CD4-positive, alpha-beta T cell (primary cell): ENCODE results near the gene GAL3ST3. TPM values are rescaled to one million over a fixed set of nuclear protein-coding genes. Genes with fewer than 3 reads are reported as not detected.

Source experiments
- ATAC-seq: fragments of 200-7000 bp; cut with Tn5 transposase; one replicate; pipeline ENCODE4 v1.10.0; 2022; ENCODE audit warnings: mild to moderate bottlenecking; ENCODE audit not compliant: poor library complexity
- CTCF ChIA-PET: fragments of 350-600 bp; sonication (Branson Sonifier 250); formaldehyde crosslinking; loops from one replicate; lab custom pipeline; 2021; ENCODE audit warnings: antibody characterized with exemption, inconsistent platforms; lab: Charles Lee
- POLR2A ChIA-PET: fragments of 350-600 bp; sonication (Branson Sonifier 250); formaldehyde crosslinking; loops from one replicate; lab custom pipeline; 2021; ENCODE audit warnings: antibody characterized with exemption, inconsistent platforms; lab: Charles Lee
- DNase-seq, 14 experiments: peaks; one replicate each; pipeline ENCODE4 v3.0.0-alpha.2; 2013 to 2020; ENCODE audit warnings: mixed read lengths in 2 of 14
- H3K27ac ChIP-seq, 2 donors: one replicate each; pipeline versions ENCODE4 v1.5.1 to v1.7.0; 2013; ENCODE audit warnings: low read length in 2 of 2, low read depth in 1 of 2, mild to moderate bottlenecking in 1 of 2
- H3K27me3 ChIP-seq, 2 experiments: 1 replicate in 1 of 2; 2 replicates in 1 of 2; pipeline versions ENCODE4 v1.6.1 to v1.7.0; 2013; ENCODE audit warnings: low read length in 2 of 2, control low read depth in 1 of 2, mild to moderate bottlenecking in 1 of 2, moderate library complexity in 1 of 2; ENCODE audit not compliant: insufficient read depth in 2 of 2, control insufficient read depth in 1 of 2
- H3K36me3 ChIP-seq: one replicate; pipeline ENCODE4 v1.6.1; 2013; ENCODE audit warnings: low read length, control low read depth; ENCODE audit not compliant: insufficient read depth
- H3K4me1 ChIP-seq: one replicate; pipeline ENCODE4 v1.6.1; 2013; ENCODE audit warnings: low read length, control low read depth; ENCODE audit not compliant: insufficient read depth
- H3K4me3 ChIP-seq: one replicate; pipeline ENCODE4 v1.5.1; 2013; ENCODE audit warnings: mild to moderate bottlenecking, low read length, moderate library complexity
- H3K9me3 ChIP-seq, 2 experiments: 1 replicate in 1 of 2; 2 replicates in 1 of 2; pipeline versions ENCODE4 v1.6.1 to v1.7.0; 2013; ENCODE audit warnings: low read length in 2 of 2, mild to moderate bottlenecking in 2 of 2, control low read depth in 1 of 2, moderate library complexity in 1 of 2; ENCODE audit not compliant: control insufficient read depth in 1 of 2, insufficient read depth in 1 of 2
- H3K27ac Mint-ChIP-seq: one replicate; pipeline ENCODE4 v1.8.0; 2020; ENCODE audit warnings: mixed read lengths
- H3K27me3 Mint-ChIP-seq: one replicate; pipeline ENCODE4 v1.8.0; 2021; ENCODE audit warnings: mixed read lengths
- H3K36me3 Mint-ChIP-seq: one replicate; pipeline ENCODE4 v1.8.0; 2021; ENCODE audit warnings: low read depth, mixed read lengths
- H3K4me1 Mint-ChIP-seq: one replicate; pipeline ENCODE4 v1.8.0; 2021; ENCODE audit warnings: low read depth, mixed read lengths
- H3K4me3 Mint-ChIP-seq: one replicate; pipeline ENCODE4 v1.8.0; 2020; ENCODE audit warnings: mild to moderate bottlenecking, mixed read lengths
- H3K9me3 Mint-ChIP-seq: one replicate; pipeline ENCODE4 v1.8.0; 2020; ENCODE audit warnings: mixed read lengths
- CTCF ChIP-seq: fragments of 200-600 bp; IDR thresholded peaks from one replicate; pipeline ENCODE4 v1.8.0; 2022; ENCODE audit warnings: antibody characterized with exemption, mild to moderate bottlenecking
- intact Hi-C, 2 experiments: fragments of 100-400 bp; cut with DNase I in 1 of 2; cut with micrococcal nuclease in 1 of 2; formaldehyde crosslinking; loops; one replicate each; pipeline versions ENCODE4 v1.15.1 to v1.9.0; 2023 to 2025; cut with DNase I, micrococcal nuclease
- total RNA-seq, 174 experiments: library from RNA in 2 of 174; stranded (reverse) in 2 of 174; gene quantifications; one replicate each; pipeline ENCODE4 v1.2.3 and lab custom pipeline; 2021 to 2026

The GAL3ST3 gene
- total RNA-seq, 2 experiments from 2014 or later, result not detected

GRCh38 chr11:66020618-66021357 lies 28.2 kb downstream of the GAL3ST3 start:
- H3K4me1 ChIP-seq, result peaks cover 20% of the 10 kb centered on the region
- H3K4me3 ChIP-seq, result no peak overlapping the region
- DNase-seq (peak in 4 of 14 experiments; percentile 13 to 71 (median 42)), ATAC-seq (no peak)
- intact Hi-C loops, result no loop called here
- H3K27me3 Mint-ChIP-seq, result peaks cover 7% of the 10 kb centered on the region
- POLR2A ChIA-PET, result no interaction called here
- no peaks in the 10 kb centered on the region for H3K9me3 ChIP-seq
- H3K4me1 Mint-ChIP-seq, result peaks cover 5% of the 10 kb centered on the region
- TF ChIP-seq CTCF, result no peak
- no peak overlapping the region for H3K4me3 Mint-ChIP-seq
- H3K27ac Mint-ChIP-seq, result no peak overlapping the region
- H3K27me3 ChIP-seq, result no peaks in the 10 kb centered on the region
- no peak overlapping the region for H3K27ac ChIP-seq
- no peaks in the 10 kb centered on the region for H3K36me3 ChIP-seq
- CTCF ChIA-PET, result no interaction called here
- no peaks in the 10 kb centered on the region for H3K9me3 Mint-ChIP-seq
- no peaks in the 10 kb centered on the region for H3K36me3 Mint-ChIP-seq

GRCh38 chr11:66020212-66020611 lies 28.7 kb downstream of the GAL3ST3 start:
- no peak overlapping the region for H3K4me3 ChIP-seq
- H3K27ac ChIP-seq, result no peak overlapping the region
- Mint-ChIP-seq H3K27me3 (peaks cover 7% of the 10 kb centered on the region), H3K4me3 (no peak overlapping the region), H3K27ac (no peak overlapping the region), H3K36me3 (no peaks in the 10 kb centered on the region), H3K4me1 (peaks cover 5% of the 10 kb centered on the region), H3K9me3 (no peaks in the 10 kb centered on the region)
- ATAC-seq, result no peak
- DNase-seq, result no peak
- no peaks in the 10 kb centered on the region for H3K27me3 ChIP-seq
- intact Hi-C loops, result no loop called here
- peaks cover 20% of the 10 kb centered on the region for H3K4me1 ChIP-seq
- CTCF ChIA-PET, result no interaction called here
- POLR2A ChIA-PET, result no interaction called here
- H3K36me3 ChIP-seq, result no peaks in the 10 kb centered on the region
- H3K9me3 ChIP-seq, result no peaks in the 10 kb centered on the region
- TF ChIP-seq CTCF, result no peak

GRCh38 chr11:66017321-66017720 lies 31.6 kb downstream of the GAL3ST3 start:
- Mint-ChIP-seq H3K27me3 (peaks cover 16% of the 10 kb centered on the region), H3K4me1 (no peaks in the 10 kb centered on the region), H3K4me3 (no peak overlapping the region), H3K36me3 (no peaks in the 10 kb centered on the region), H3K27ac (no peak overlapping the region), H3K9me3 (no peaks in the 10 kb centered on the region)
- peaks cover 11 to 14% of the 10 kb centered on the region in 2 experiments for H3K27me3 ChIP-seq
- no peak for TF ChIP-seq CTCF
- H3K9me3 ChIP-seq, result peaks cover 0 to 5% of the 10 kb centered on the region in 2 experiments
- H3K36me3 ChIP-seq, result no peaks in the 10 kb centered on the region
- POLR2A ChIA-PET, result no interaction called here
- CTCF ChIA-PET, result no interaction called here
- ATAC-seq (no peak), DNase-seq (no peak)
- intact Hi-C loops, result no loop called here
- peaks cover 15% of the 10 kb centered on the region for H3K4me1 ChIP-seq
- no peak overlapping the region for H3K27ac ChIP-seq
- H3K4me3 ChIP-seq, result no peak overlapping the region
